VCaP (cell line): ENCODE measurements around the gene XNDC1N.

Experiments
- H3K27ac ChIP-seq: fragments of 450-650 bp; 2 replicates; pipeline ENCODE4 v1.5.1; 2017
- CTCF ChIP-seq: fragments of 450-650 bp; conservative IDR thresholded peaks from 2 replicates; pipeline ENCODE4 v1.5.1; 2017; ENCODE audit warnings: mild to moderate bottlenecking, moderate library complexity

Gene XNDC1N

DNA sequence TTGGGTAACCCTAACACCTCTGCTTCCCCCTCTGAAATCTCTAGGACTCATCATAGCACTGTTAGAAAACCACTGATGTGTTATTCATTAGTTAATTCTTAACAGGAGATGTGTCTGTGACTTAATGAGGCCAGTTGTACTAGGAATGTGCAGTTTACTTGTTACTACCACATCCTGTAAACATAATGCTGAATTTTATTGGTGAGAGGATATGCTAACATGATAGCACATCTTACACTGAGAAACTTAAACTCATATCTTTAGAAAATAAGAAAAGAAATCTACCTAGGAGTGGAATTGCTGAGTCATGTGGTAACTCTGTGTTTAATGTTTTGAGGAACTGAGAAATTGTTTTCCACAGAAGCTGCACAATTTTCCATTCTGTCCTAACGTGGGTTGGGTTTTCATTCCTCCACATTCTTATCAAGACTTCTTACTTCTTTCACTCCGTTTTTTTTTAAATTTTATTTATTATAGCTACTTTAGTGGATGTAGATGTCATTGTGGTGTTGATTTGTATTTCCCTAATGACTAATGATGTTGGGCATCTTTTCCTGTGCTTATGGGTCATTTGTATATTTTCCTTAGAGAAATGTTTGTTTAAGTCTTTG, 34.1 kb upstream of the XNDC1N start:
- TF ChIP-seq CTCF: no peak
- H3K27ac ChIP-seq: no peak overlapping the region

- H3K27ac ChIP-seq: no peak overlapping the region
- no peak for TF ChIP-seq CTCF
These were observed 27.6 kb upstream of the XNDC1N start for GRCh38 chr11:71955898-71956456.

- no peak for TF ChIP-seq CTCF
- no peak overlapping the region for H3K27ac ChIP-seq
These were observed 23.4 kb upstream of the XNDC1N start for GRCh38 chr11:71951741-71952310.

DNA sequence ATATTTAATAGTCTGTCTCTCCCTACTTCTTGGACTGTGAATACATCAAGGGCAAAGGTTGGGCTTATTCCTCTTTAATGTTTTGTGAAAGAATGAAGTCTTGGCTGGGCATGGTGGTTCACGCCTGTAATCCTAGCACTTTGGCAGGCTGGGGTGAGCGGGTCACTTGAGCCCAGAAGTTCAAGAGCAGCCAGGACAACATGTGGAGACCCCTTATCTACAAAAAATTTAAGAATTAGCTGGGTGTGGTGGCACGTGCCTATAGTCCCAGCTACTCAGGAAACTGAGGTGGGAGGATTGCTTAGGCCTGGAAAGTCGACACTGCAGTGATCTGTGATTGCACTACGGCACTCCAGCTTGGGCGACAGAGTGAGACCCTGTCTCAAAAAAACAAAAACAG, 20.6 kb upstream of the XNDC1N start:
- no peak overlapping the region for H3K27ac ChIP-seq
- no peak for TF ChIP-seq CTCF

GRCh38 chr11:71948314-71949027, 20.1 kb upstream of the XNDC1N start:
- no peak for TF ChIP-seq CTCF
- H3K27ac ChIP-seq: no peak overlapping the region

- H3K27ac ChIP-seq: no peak overlapping the region
These were observed 19.1 kb upstream of the XNDC1N start for GRCh38 chr11:71947498-71947897.

More at GRCh38 chr11:71947498-71947897, 19.1 kb upstream of the XNDC1N start:
- no peak for TF ChIP-seq CTCF
